ENCODE results near the gene RAMP3.
"Not testable (repeated sequence)": the region's sequence is repeated elsewhere in the genome, so short reads cannot be mapped to it uniquely, and the experiment has no call there.

The RAMP3 gene

DNA sequence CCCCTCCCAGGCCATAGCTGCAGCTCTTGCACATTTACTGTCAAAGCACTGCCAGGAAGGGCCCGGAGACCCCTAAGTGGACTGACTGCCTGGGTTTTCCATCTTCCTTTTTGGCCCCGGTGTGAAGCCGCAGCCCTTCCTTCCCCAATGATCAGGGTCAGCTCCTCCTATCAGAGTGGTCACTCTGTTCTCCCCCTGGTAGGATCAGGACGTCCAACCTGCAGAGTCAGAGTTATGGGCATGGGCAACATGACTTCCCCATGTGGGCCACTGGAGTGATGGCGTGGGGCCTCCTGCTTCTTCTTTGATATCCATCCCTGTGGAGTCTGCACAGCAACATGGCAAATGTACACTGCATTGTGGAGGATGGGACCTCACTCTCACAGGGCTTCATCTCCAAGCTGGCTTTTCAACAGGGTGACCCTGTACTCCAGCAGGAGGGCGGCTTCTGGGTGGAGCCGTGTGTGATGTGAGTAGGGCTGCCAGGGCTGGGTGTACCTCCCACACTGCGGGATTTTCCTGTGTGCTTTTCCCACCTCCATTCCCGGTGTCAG is 6.4 kb upstream of the RAMP3 start:
- peaks cover 7% of the 10 kb centered on the region; the same call in 1 of the 2 replicates for H3K4me1 ChIP-seq (ENCODE audit: low read length)
- no peak overlapping the region for H3K4me2 ChIP-seq (ENCODE audit: low read length)
- H3K4me3 ChIP-seq (ENCODE audit: low read length) = no peak overlapping the region
- H3K27ac ChIP-seq (ENCODE audit: low read length) = no peak overlapping the region
- no peaks in the 10 kb centered on the region for H3K36me3 ChIP-seq (replicated peaks; ENCODE audit: low read depth, low read length)
- no peak overlapping the region for H2AFZ ChIP-seq (ENCODE audit: low read depth, low read length)
- TF ChIP-seq EZH2phosphoT487 (IDR thresholded peaks at IDR 0.05; ENCODE audit: low read depth) (no peak), CTCF (IDR thresholded peaks at IDR 0.05; ENCODE audit: low read depth, low read length) (no peak)
- no peak overlapping the region for H3K9ac ChIP-seq (ENCODE audit: low read length)
- H4K20me1 ChIP-seq (ENCODE audit: insufficient read depth, low read length) = no peaks in the 10 kb centered on the region
- no peaks in the 10 kb centered on the region for H3K79me2 ChIP-seq (ENCODE audit: low read length)
- peaks cover 4% of the 10 kb centered on the region; the same call in 1 of the 2 replicates for H3K27me3 ChIP-seq (ENCODE audit: low read depth, low read length)
- H3K9me3 ChIP-seq (ENCODE audit: insufficient read depth, low read length) = no peaks in the 10 kb centered on the region

DNA sequence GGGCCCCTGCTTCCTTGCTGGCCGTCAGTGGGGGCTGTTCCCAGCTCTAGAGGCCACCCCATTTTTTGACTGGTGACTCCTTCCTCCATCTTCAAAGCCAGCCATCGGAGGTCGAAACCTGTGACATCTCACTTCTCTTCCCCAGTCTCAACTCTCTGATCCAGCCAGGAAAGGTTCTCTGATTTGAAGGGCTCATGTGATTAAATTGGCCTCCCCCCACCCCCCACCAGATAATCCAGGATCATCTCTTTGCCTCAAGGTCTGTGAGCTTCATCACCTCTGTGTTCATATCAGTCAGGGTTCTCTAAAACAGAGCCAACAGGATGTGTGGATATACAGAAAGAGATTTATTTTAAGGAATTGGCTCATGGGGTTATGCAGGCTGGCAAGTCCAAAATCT is 5.6 kb upstream of the RAMP3 start:
- no peak overlapping the region for H3K4me3 ChIP-seq (ENCODE audit: low read length)
- no peak overlapping the region for H3K27ac ChIP-seq (ENCODE audit: low read length)
- H3K9ac ChIP-seq (ENCODE audit: low read length) = no peak overlapping the region
- H3K4me1 ChIP-seq (ENCODE audit: low read length) = peaks cover 7% of the 10 kb centered on the region; the same call in 1 of the 2 replicates
- H4K20me1 ChIP-seq (ENCODE audit: insufficient read depth, low read length) = no peaks in the 10 kb centered on the region
- TF ChIP-seq EZH2phosphoT487 (IDR thresholded peaks at IDR 0.05; ENCODE audit: low read depth) = no peak
- no peak for TF ChIP-seq CTCF (IDR thresholded peaks at IDR 0.05; ENCODE audit: low read depth, low read length)
- H3K79me2 ChIP-seq (ENCODE audit: low read length) = no peaks in the 10 kb centered on the region
- H3K9me3 ChIP-seq (ENCODE audit: insufficient read depth, low read length) = no peaks in the 10 kb centered on the region
- H3K27me3 ChIP-seq (ENCODE audit: low read depth, low read length) = peaks cover 4% of the 10 kb centered on the region; the same call in 1 of the 2 replicates
- no peak overlapping the region for H2AFZ ChIP-seq (ENCODE audit: low read depth, low read length)
- no peaks in the 10 kb centered on the region for H3K36me3 ChIP-seq (replicated peaks; ENCODE audit: low read depth, low read length)
- H3K4me2 ChIP-seq (ENCODE audit: low read length) = no peak overlapping the region

GRCh38 chr7:45153233-45153632 is 4.4 kb upstream of the RAMP3 start:
- Histone ChIP-seq H3K36me3 (replicated peaks; ENCODE audit: low read depth, low read length) (no peaks in the 10 kb centered on the region), H3K9ac (ENCODE audit: low read length) (no peak overlapping the region), H3K79me2 (ENCODE audit: low read length) (no peaks in the 10 kb centered on the region), H3K27me3 (ENCODE audit: low read depth, low read length) (peaks cover 4% of the 10 kb centered on the region; the same call in 1 of the 2 replicates), H3K4me3 (ENCODE audit: low read length) (no peak overlapping the region), H3K9me3 (ENCODE audit: insufficient read depth, low read length) (no peaks in the 10 kb centered on the region), H2AFZ (ENCODE audit: low read depth, low read length) (no peak overlapping the region), H3K27ac (ENCODE audit: low read length) (no peak overlapping the region), H3K4me2 (ENCODE audit: low read length) (no peak overlapping the region), H4K20me1 (ENCODE audit: insufficient read depth, low read length) (no peaks in the 10 kb centered on the region), H3K4me1 (ENCODE audit: low read length) (peaks cover 7% of the 10 kb centered on the region; the same call in 1 of the 2 replicates)
- TF ChIP-seq CTCF (IDR thresholded peaks at IDR 0.05; ENCODE audit: low read depth, low read length) (0 out of 2 replicates have a peak, but pooled peaks have one; percentile 4), EZH2phosphoT487 (IDR thresholded peaks at IDR 0.05; ENCODE audit: low read depth) (no peak)

- H3K4me1 ChIP-seq (ENCODE audit: low read length); H3K79me2 ChIP-seq (ENCODE audit: low read length); H3K36me3 ChIP-seq (replicated peaks; ENCODE audit: low read depth, low read length); H3K27ac ChIP-seq (ENCODE audit: low read length); H3K9me3 ChIP-seq (ENCODE audit: insufficient read depth, low read length); H2AFZ ChIP-seq (ENCODE audit: low read depth, low read length); H3K4me3 ChIP-seq (ENCODE audit: low read length); H3K27me3 ChIP-seq (ENCODE audit: low read depth, low read length); H4K20me1 ChIP-seq (ENCODE audit: insufficient read depth, low read length); H3K9ac ChIP-seq (ENCODE audit: low read length); H3K4me2 ChIP-seq (ENCODE audit: low read length): not testable (repeated sequence)
Measured at GRCh38 chr7:45153861-45154260, 3.7 kb upstream of the RAMP3 start.

Data from OCI-LY3 (cell line).